IMR-90 (cell line): ENCODE measurements around the gene NECAB2. TPM values are rescaled to one million over a fixed set of nuclear protein-coding genes. Genes with fewer than 3 reads are reported as not detected.
A peak's percentile ranks its signal among the peaks of the same experiment; 100 is the strongest.

Source experiments
- ATAC-seq: fragments of 200-7000 bp; cut with Tn5 transposase; 2 replicates; pipeline ENCODE4 v1.9.1; 2020; ENCODE audit warnings: low read depth, mild to moderate bottlenecking, moderate library complexity
- BruUV-seq: library from RNA; stranded (reverse); fragments of 400-500 nt; replicated peaks from 2 replicates; lab custom pipeline; 2021; lab: Mats Ljungman, UMichigan
- CTCF ChIA-PET: fragments of 300-600 bp; formaldehyde crosslinking; extraction: SDS; loops from one replicate; lab custom pipeline; 2021; ENCODE audit warnings: antibody characterized with exemption; lab: Yijun Ruan, JAX
- POLR2A ChIA-PET: fragments of 300-600 bp; sonication (Branson Sonifier 250); formaldehyde crosslinking; loops from one replicate; lab custom pipeline; 2022; ENCODE audit warnings: antibody characterized with exemption; ENCODE audit not compliant: unreplicated experiment; lab: Charles Lee
- DNase-seq: peaks from one replicate; pipeline ENCODE4 v3.0.0; 2013
- H2AFZ ChIP-seq: replicated peaks from 2 replicates; pipeline ENCODE3; 2013; ENCODE audit warnings: low read length, mild to moderate bottlenecking; ENCODE audit not compliant: poor library complexity
- H2AK5ac ChIP-seq: 2 replicates; pipeline ENCODE4 v1.6.1; 2013; ENCODE audit warnings: low read depth, low read length, inconsistent platforms
- H2AK9ac ChIP-seq: replicated peaks from 2 replicates; pipeline ENCODE3; 2013; ENCODE audit warnings: mild to moderate bottlenecking, low read depth, low read length, moderate library complexity; ENCODE audit not compliant: poor library complexity
- H2BK120ac ChIP-seq: 2 replicates; pipeline ENCODE4 v1.6.1; 2013; ENCODE audit warnings: low read depth, low read length, inconsistent platforms
- H2BK15ac ChIP-seq: 3 replicates; pipeline ENCODE4 v1.6.1; 2013; ENCODE audit warnings: low read depth, low read length, inconsistent platforms
- H2BK20ac ChIP-seq: 2 replicates; pipeline ENCODE4 v1.6.1; 2013; ENCODE audit warnings: low read depth, mild to moderate bottlenecking, inconsistent platforms, low read length, moderate library complexity
- H2BK5ac ChIP-seq: 2 replicates; pipeline ENCODE4 v1.6.1; 2013; ENCODE audit warnings: mild to moderate bottlenecking, low read depth, low read length, inconsistent platforms; ENCODE audit not compliant: poor library complexity, severe bottlenecking
- H3K14ac ChIP-seq: replicated peaks from 2 replicates; pipeline ENCODE4 v1.6.1; 2013; ENCODE audit warnings: low read depth, low read length, inconsistent platforms
- H3K18ac ChIP-seq: 2 replicates; pipeline ENCODE4 v1.6.1; 2013; ENCODE audit warnings: low read depth, low read length, control low read depth
- H3K23ac ChIP-seq: 2 replicates; pipeline ENCODE4 v1.6.1; 2013; ENCODE audit warnings: low read depth, low read length, inconsistent platforms
- H3K27ac ChIP-seq: 2 replicates; pipeline ENCODE4 v1.5.1; 2013; ENCODE audit warnings: mild to moderate bottlenecking, control low read depth, low read length; ENCODE audit not compliant: insufficient read depth
- H3K27me3 ChIP-seq: 2 replicates; pipeline ENCODE4 v1.6.1; 2013; ENCODE audit warnings: low read length; ENCODE audit not compliant: control insufficient read depth, insufficient read depth
- H3K36me3 ChIP-seq: 2 replicates; pipeline ENCODE4 v1.6.1; 2013; ENCODE audit warnings: low read length, mixed read lengths; ENCODE audit not compliant: control insufficient read depth, insufficient read depth
- H3K4ac ChIP-seq: 2 replicates; pipeline ENCODE4 v1.6.1; 2013; ENCODE audit warnings: low read depth, low read length, inconsistent platforms
- H3K4me1 ChIP-seq: 2 replicates; pipeline ENCODE4 v1.6.1; 2013; ENCODE audit warnings: low read length, mixed read lengths; ENCODE audit not compliant: control insufficient read depth, insufficient read depth
- H3K4me2 ChIP-seq: 2 replicates; pipeline ENCODE4 v1.6.1; 2013; ENCODE audit warnings: low read depth, mild to moderate bottlenecking, control low read depth, low read length, moderate library complexity
- H3K4me3 ChIP-seq: 2 replicates; pipeline ENCODE4 v1.5.1; 2013; ENCODE audit warnings: low read depth, mild to moderate bottlenecking, control low read depth, low read length, moderate library complexity; ENCODE audit not compliant: insufficient read depth
- H3K56ac ChIP-seq: 2 replicates; pipeline ENCODE4 v1.6.1; 2013; ENCODE audit warnings: low read length, inconsistent platforms; ENCODE audit not compliant: insufficient read depth; ENCODE audit errors: extremely low read depth
- H3K79me1 ChIP-seq, 2 experiments: 2 replicates each; pipeline ENCODE4 v1.6.1; 2013; ENCODE audit warnings: low read length in 2 of 2, inconsistent platforms in 1 of 2, low read depth in 1 of 2
- H3K9ac ChIP-seq: 2 replicates; pipeline ENCODE4 v1.6.1; 2013; ENCODE audit warnings: low read depth, low read length, control low read depth
- H3K9me1 ChIP-seq: 2 replicates; pipeline ENCODE4 v1.6.1; 2013; ENCODE audit warnings: low read length, inconsistent platforms; ENCODE audit not compliant: insufficient read depth
- H3K9me3 ChIP-seq: 2 replicates; pipeline ENCODE4 v1.6.1; 2013; ENCODE audit warnings: low read length; ENCODE audit not compliant: control insufficient read depth, insufficient read depth
- H4K20me1 ChIP-seq: 2 replicates; pipeline ENCODE4 v1.6.1; 2013; ENCODE audit warnings: low read length, inconsistent platforms; ENCODE audit not compliant: insufficient read depth
- H4K5ac ChIP-seq: 2 replicates; pipeline ENCODE4 v1.6.1; 2013; ENCODE audit warnings: mild to moderate bottlenecking, low read depth, low read length, control low read depth
- H4K8ac ChIP-seq, 2 experiments: 2 replicates each; pipeline ENCODE4 v1.6.1; 2013; ENCODE audit warnings: low read depth in 2 of 2, low read length in 2 of 2, control low read depth in 1 of 2, inconsistent platforms in 1 of 2
- H4K91ac ChIP-seq: 2 replicates; pipeline ENCODE4 v1.6.1; 2013; ENCODE audit warnings: low read depth, low read length, inconsistent platforms; ENCODE audit not compliant: insufficient read depth
- ELK1 ChIP-seq: fragments of 150-350 bp; IDR thresholded peaks from 2 replicates; pipeline ENCODE4 v1.6.1; 2016; ENCODE audit warnings: low read depth, mild to moderate bottlenecking, low read length, moderate library complexity, borderline replicate concordance
- POLR2A ChIP-seq: IDR thresholded peaks from 2 replicates; pipeline ENCODE4 v1.6.1; 2012; ENCODE audit warnings: mild to moderate bottlenecking, low read depth, low read length
- RCOR1 ChIP-seq: IDR thresholded peaks from 2 replicates; pipeline ENCODE4 v1.6.1; 2012; ENCODE audit warnings: mild to moderate bottlenecking, low read length, improper control_type of control experiment; ENCODE audit not compliant: insufficient replicate concordance
- USF2 ChIP-seq: fragments of 150-350 bp; IDR thresholded peaks from 2 replicates; pipeline ENCODE4 v1.6.1; 2017; ENCODE audit warnings: mild to moderate bottlenecking, antibody characterized with exemption, low read length, low read depth
- WGBS, 2 experiments: methylation state at CpG; one replicate each; pipeline versions ENCODE4 v1.1.5 to v1.1.7; 2013; ENCODE audit warnings: missing lambda C conversion rate in 2 of 2; ENCODE audit not compliant: insufficient read length in 1 of 2; ENCODE audit errors: extremely low coverage in 2 of 2; 5-methylcytosine and 5-hydroxymethylcytosine counted together
- dilution Hi-C: fragments of 300-500 bp; cut with HindIII; formaldehyde crosslinking; loops from one replicate; pipeline ENCODE4 v1.14.3; 2018; ENCODE audit warnings: low sequenced_read_pairs; ENCODE audit not compliant: unreplicated experiment
- in situ Hi-C: fragments of 300-500 bp; cut with MboI; formaldehyde crosslinking; loops from 3 replicates; pipeline ENCODE4 v1.14.3; 2019; ENCODE audit warnings: low sequenced_read_pairs, inconsistent platforms, mixed read lengths
- intact Hi-C: fragments of 100-400 bp; cut with micrococcal nuclease; formaldehyde crosslinking; loops from 2 replicates; pipeline ENCODE4 v1.10.0; 2022
- polyA plus RNA-seq, 3 experiments: library from polyadenylated mRNA; depleted of rRNA; stranded (reverse); fragments of >200 nt; gene quantifications; 2 replicates each; pipeline ENCODE4 v1.2.3, GENCODE V29; 2012; ENCODE audit warnings: low replicate concordance in 1 of 3
- total RNA-seq: library from RNA; depleted of rRNA; stranded (reverse); fragments of >200 nt; gene quantifications from 2 replicates; pipeline ENCODE4 v1.2.3, GENCODE V29; 2012

NECAB2 gene
- total and polyA plus RNA-seq, 2 of the 4 experiments (the other 2 are of a cell fraction): 0.27 TPM; not detected in 1

- CTCF ChIA-PET: no interaction called here
- Histone ChIP-seq H4K91ac (no peak overlapping the region), H2AK5ac (no peak overlapping the region), H3K36me3 (no peaks in the 10 kb centered on the region), H3K14ac (no peak overlapping the region), H3K4ac (no peak overlapping the region), H3K27me3 (peaks cover 45% of the 10 kb centered on the region), H2BK15ac (no peak overlapping the region), H4K5ac (no peak overlapping the region), H2BK5ac (no peak overlapping the region), H2AFZ (no peak overlapping the region), H3K79me1 (no peaks in the 10 kb centered on the region), H3K23ac (no peak overlapping the region), H2BK120ac (no peak overlapping the region), H3K4me3 (no peak overlapping the region), H3K9me3 (no peaks in the 10 kb centered on the region), H3K4me1 (no peaks in the 10 kb centered on the region), H3K9me1 (no peaks in the 10 kb centered on the region), H2BK20ac (no peak overlapping the region), H3K27ac (no peak overlapping the region), H3K56ac (no peak overlapping the region), H4K8ac (no peak overlapping the region), H2AK9ac (no peak overlapping the region), H3K4me2 (no peak overlapping the region), H4K20me1 (no peaks in the 10 kb centered on the region), H3K18ac (no peak overlapping the region), H3K9ac (no peak overlapping the region)
- DNase-seq (peak; percentile 18), ATAC-seq (peak; percentile 42)
- intact Hi-C loops (loop anchor here (5.0 kb wide), 1 partner anchor 76 kb away; the partner anchor contains the start of gene NECAB2), in situ Hi-C loops (no loop called here), dilution Hi-C loops (no loop called here)
- WGBS, 2 experiments: 62% methylated on average over 4 of the region's 18 CpGs; no CpG with 5 or more reads in 1 of the 2 experiments
- TF ChIP-seq USF2 (peak; percentile 33; the same call in 1 of the 2 replicates), RCOR1 (no peak), POLR2A (no peak), ELK1 (no peak)
- POLR2A ChIA-PET: no interaction called here
- BruUV-seq: no TSS peak
Measured at GRCh38 chr16:84043486-84044117, 75.6 kb downstream of the NECAB2 start.
